Chondrocyte (in vitro differentiated cells): ENCODE data around the gene ARHGEF19. TPM values are rescaled to one million over a fixed set of nuclear protein-coding genes. Genes with fewer than 3 reads are reported as not detected.

Experiments used
- DNase-seq: peaks from one replicate; pipeline ENCODE4 v3.0.0; 2021; ENCODE audit warnings: mixed read lengths, low spot score
- H3K27ac Mint-ChIP-seq: one replicate; pipeline ENCODE4 v1.8.0; 2021; ENCODE audit warnings: mild to moderate bottlenecking, moderate library complexity, mixed read lengths; ENCODE audit not compliant: unreplicated experiment
- H3K27me3 Mint-ChIP-seq: 2 replicates; pipeline ENCODE4 v1.8.0; 2021; ENCODE audit warnings: low read depth, mixed read lengths
- H3K36me3 Mint-ChIP-seq: 2 replicates; pipeline ENCODE4 v1.8.0; 2021; ENCODE audit warnings: low read depth, mixed read lengths
- H3K4me1 Mint-ChIP-seq: 2 replicates; pipeline ENCODE4 v1.8.0; 2021; ENCODE audit warnings: low read depth, mild to moderate bottlenecking, mixed read lengths
- H3K4me3 Mint-ChIP-seq: one replicate; pipeline ENCODE4 v1.8.0; 2021; ENCODE audit warnings: mild to moderate bottlenecking, moderate library complexity, mixed read lengths; ENCODE audit not compliant: unreplicated experiment
- H3K9me3 Mint-ChIP-seq: 2 replicates; pipeline ENCODE4 v1.8.0; 2021; ENCODE audit warnings: low read depth, mixed read lengths
- total RNA-seq: library from RNA; stranded (reverse); gene quantifications from 3 replicates; pipeline ENCODE4 v1.2.1, GENCODE V29; 2021
- TF ChIP-seq, protein P1 (sequence below): fragments of 200-600 bp; sonication (generic); IDR thresholded peaks from 2 replicates; pipeline ENCODE4 v1.5.0; 2021; ENCODE audit warnings: antibody characterized with exemption, mild to moderate bottlenecking, moderate library complexity

ARHGEF19 gene
- total RNA-seq, 1 donor from 2014 or later, result 16.1 TPM

- TF ChIP-seq, protein P1, sequence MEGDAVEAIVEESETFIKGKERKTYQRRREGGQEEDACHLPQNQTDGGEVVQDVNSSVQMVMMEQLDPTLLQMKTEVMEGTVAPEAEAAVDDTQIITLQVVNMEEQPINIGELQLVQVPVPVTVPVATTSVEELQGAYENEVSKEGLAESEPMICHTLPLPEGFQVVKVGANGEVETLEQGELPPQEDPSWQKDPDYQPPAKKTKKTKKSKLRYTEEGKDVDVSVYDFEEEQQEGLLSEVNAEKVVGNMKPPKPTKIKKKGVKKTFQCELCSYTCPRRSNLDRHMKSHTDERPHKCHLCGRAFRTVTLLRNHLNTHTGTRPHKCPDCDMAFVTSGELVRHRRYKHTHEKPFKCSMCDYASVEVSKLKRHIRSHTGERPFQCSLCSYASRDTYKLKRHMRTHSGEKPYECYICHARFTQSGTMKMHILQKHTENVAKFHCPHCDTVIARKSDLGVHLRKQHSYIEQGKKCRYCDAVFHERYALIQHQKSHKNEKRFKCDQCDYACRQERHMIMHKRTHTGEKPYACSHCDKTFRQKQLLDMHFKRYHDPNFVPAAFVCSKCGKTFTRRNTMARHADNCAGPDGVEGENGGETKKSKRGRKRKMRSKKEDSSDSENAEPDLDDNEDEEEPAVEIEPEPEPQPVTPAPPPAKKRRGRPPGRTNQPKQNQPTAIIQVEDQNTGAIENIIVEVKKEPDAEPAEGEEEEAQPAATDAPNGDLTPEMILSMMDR, result no peak
- peaks cover 44% of the 10 kb centered on the region for H3K4me1 Mint-ChIP-seq
- H3K36me3 Mint-ChIP-seq, result no peaks in the 10 kb centered on the region
- H3K27me3 Mint-ChIP-seq, result no peaks in the 10 kb centered on the region
- H3K27ac Mint-ChIP-seq, result no peak overlapping the region
- no peaks in the 10 kb centered on the region for H3K9me3 Mint-ChIP-seq
- no peak overlapping the region for H3K4me3 Mint-ChIP-seq
- no peak for DNase-seq
Measured at GRCh38 chr1:16184557-16185303, 27.7 kb downstream of the ARHGEF19 start.

- H3K27ac Mint-ChIP-seq, result no peak overlapping the region
- TF ChIP-seq, protein P1, result no peak
- peaks cover 44% of the 10 kb centered on the region for H3K4me1 Mint-ChIP-seq
- no peak overlapping the region for H3K4me3 Mint-ChIP-seq
- H3K27me3 Mint-ChIP-seq, result no peaks in the 10 kb centered on the region
- H3K36me3 Mint-ChIP-seq, result no peaks in the 10 kb centered on the region
- no peaks in the 10 kb centered on the region for H3K9me3 Mint-ChIP-seq
- no peak for DNase-seq
Measured at GRCh38 chr1:16183765-16184556, 28.5 kb downstream of the ARHGEF19 start.

- no peaks in the 10 kb centered on the region for H3K27me3 Mint-ChIP-seq
- H3K36me3 Mint-ChIP-seq, result no peaks in the 10 kb centered on the region
- no peaks in the 10 kb centered on the region for H3K9me3 Mint-ChIP-seq
- H3K4me3 Mint-ChIP-seq, result no peak overlapping the region
- H3K27ac Mint-ChIP-seq, result no peak overlapping the region
- DNase-seq, result no peak
- H3K4me1 Mint-ChIP-seq, result peaks cover 47% of the 10 kb centered on the region
- TF ChIP-seq, protein P1, result no peak
Measured at GRCh38 chr1:16183179-16183578, 29.3 kb downstream of the ARHGEF19 start.

DNA sequence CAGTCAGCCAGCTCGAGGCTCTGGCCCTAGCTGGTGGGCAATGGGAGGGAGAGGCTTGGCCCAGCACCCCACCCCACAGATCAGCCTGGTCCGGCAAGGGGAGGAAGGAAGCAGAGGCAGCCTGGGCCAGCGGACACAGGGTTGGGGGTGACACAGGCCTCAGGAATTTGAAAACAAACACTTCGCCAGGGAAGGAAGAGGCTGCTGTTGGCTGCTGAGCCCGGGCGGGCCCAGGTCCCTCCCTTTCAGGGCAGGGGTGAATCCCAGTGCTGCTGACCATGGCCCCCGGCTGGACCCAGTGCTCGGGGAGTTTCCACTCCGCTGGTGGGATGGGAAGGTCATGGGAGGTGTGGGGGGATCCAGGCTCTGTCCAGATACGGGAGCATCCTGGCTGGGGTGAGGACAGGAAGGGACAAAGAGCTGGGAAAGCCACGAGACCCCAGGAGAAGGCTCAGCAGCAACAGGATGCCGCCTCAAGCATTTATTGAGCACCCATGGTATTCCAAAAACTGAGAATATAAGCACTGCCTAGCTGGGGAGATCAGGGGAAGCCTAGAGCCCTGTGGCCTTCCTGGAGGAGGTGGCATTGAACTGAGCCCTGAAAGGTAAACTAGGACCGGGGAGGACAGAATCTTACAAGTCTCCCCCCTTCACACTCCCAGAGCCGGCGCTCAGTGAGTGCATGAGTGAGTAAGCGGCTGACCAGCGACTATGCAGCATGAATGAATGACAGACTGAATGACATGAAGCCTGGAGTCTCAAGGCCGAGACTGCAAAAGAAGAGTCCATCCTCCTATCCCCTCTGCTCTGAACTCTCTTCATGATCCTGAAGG, 30.3 kb downstream of the ARHGEF19 start:
- Mint-ChIP-seq H3K27me3 (no peaks in the 10 kb centered on the region), H3K9me3 (no peaks in the 10 kb centered on the region), H3K4me1 (peaks cover 50% of the 10 kb centered on the region), H3K4me3 (no peak overlapping the region), H3K27ac (peak overlapping the region; percentile 97), H3K36me3 (no peaks in the 10 kb centered on the region)
- no peak for DNase-seq
- TF ChIP-seq, protein P1, result no peak

- no peak overlapping the region for H3K4me3 Mint-ChIP-seq
- peaks cover 67% of the 10 kb centered on the region for H3K4me1 Mint-ChIP-seq
- peak overlapping the region; percentile 57 for H3K27ac Mint-ChIP-seq
- DNase-seq, result no peak
- H3K9me3 Mint-ChIP-seq, result no peaks in the 10 kb centered on the region
- TF ChIP-seq, protein P1, result no peak
- H3K27me3 Mint-ChIP-seq, result no peaks in the 10 kb centered on the region
- no peaks in the 10 kb centered on the region for H3K36me3 Mint-ChIP-seq
Measured at GRCh38 chr1:16180291-16180824, 32.1 kb downstream of the ARHGEF19 start.
